Keratinocyte (primary cell): ENCODE measurements around the gene PHLDA3. TPM values are rescaled to one million over a fixed set of nuclear protein-coding genes. Genes with fewer than 3 reads are reported as not detected.

ENCODE experiments used
- DNase-seq: peaks from one replicate; pipeline ENCODE4 v3.0.0-alpha.2; 2011; ENCODE audit warnings: low read depth, missing footprints, low spot score
- FAIRE-seq: peaks from 2 replicates; lab custom pipeline; 2011; peaks lifted over from hg19 to GRCh38; lab: Jason Lieb, UNC
- H2AFZ ChIP-seq: 2 replicates; pipeline ENCODE4 v1.6.0; 2012; ENCODE audit warnings: low read length, control low read depth, inconsistent platforms; ENCODE audit not compliant: control insufficient read depth
- H3K27ac ChIP-seq: 2 replicates; pipeline ENCODE4 v1.5.1; 2011; ENCODE audit warnings: low read length; ENCODE audit not compliant: control insufficient read depth, insufficient read depth
- H3K27me3 ChIP-seq: 3 replicates; pipeline ENCODE4 v1.6.0; 2011; ENCODE audit warnings: low read length; ENCODE audit not compliant: control insufficient read depth, insufficient read depth; ENCODE audit errors: extremely low read depth
- H3K36me3 ChIP-seq, 2 experiments: 2 replicates in 1 of 2; 3 replicates in 1 of 2; pipeline ENCODE4 v1.5.1; 2011; ENCODE audit warnings: low read length in 2 of 2, mild to moderate bottlenecking in 1 of 2; ENCODE audit not compliant: control insufficient read depth in 2 of 2, insufficient read depth in 2 of 2; ENCODE audit errors: extremely low read depth in 1 of 2
- H3K4me1 ChIP-seq: 3 replicates; pipeline ENCODE4 v1.5.1; 2011; ENCODE audit warnings: low read length; ENCODE audit not compliant: control insufficient read depth, insufficient read depth; ENCODE audit errors: extremely low read depth
- H3K4me2 ChIP-seq: 3 replicates; pipeline ENCODE4 v1.6.0; 2011; ENCODE audit warnings: low read depth, low read length; ENCODE audit not compliant: control insufficient read depth, insufficient read depth; ENCODE audit errors: extremely low read depth
- H3K4me3 ChIP-seq, 3 experiments: fragments of 200-600 bp in 1 of 3; sonication (generic) in 1 of 3; 2 replicates in 2 of 3; 3 replicates in 1 of 3; pipeline ENCODE4 v1.5.1; 2011 to 2016; ENCODE audit warnings: low read length in 3 of 3, mild to moderate bottlenecking in 3 of 3, control low read depth in 2 of 3, inconsistent platforms in 1 of 3, low read depth in 1 of 3, mixed read lengths in 1 of 3, mixed run types in 1 of 3, moderate library complexity in 1 of 3; ENCODE audit not compliant: control insufficient read depth in 2 of 3, insufficient read depth in 2 of 3; ENCODE audit errors: extremely low read depth in 1 of 3
- H3K79me2 ChIP-seq: 2 replicates; pipeline ENCODE4 v1.6.0; 2012; ENCODE audit warnings: low read length; ENCODE audit not compliant: control insufficient read depth, insufficient read depth
- H3K9ac ChIP-seq: 3 replicates; pipeline ENCODE4 v1.6.0; 2011; ENCODE audit warnings: low read length; ENCODE audit not compliant: control insufficient read depth, insufficient read depth; ENCODE audit errors: extremely low read depth
- H3K9me1 ChIP-seq: 3 replicates; pipeline ENCODE4 v1.6.0; 2011; ENCODE audit warnings: low read length; ENCODE audit not compliant: control insufficient read depth, insufficient read depth; ENCODE audit errors: extremely low read depth
- H3K9me3 ChIP-seq: 2 replicates; pipeline ENCODE4 v1.5.1; 2012; ENCODE audit warnings: low read depth, low read length; ENCODE audit not compliant: control insufficient read depth
- H4K20me1 ChIP-seq: 3 replicates; pipeline ENCODE4 v1.6.0; 2011; ENCODE audit warnings: low read length; ENCODE audit not compliant: control insufficient read depth, insufficient read depth; ENCODE audit errors: extremely low read depth
- EZH2 ChIP-seq: IDR thresholded peaks from one replicate; pipeline ENCODE4 v1.6.1; 2012; ENCODE audit warnings: inconsistent platforms, mild to moderate bottlenecking, low read length, moderate library complexity
- dilution Hi-C: fragments of 300-500 bp; cut with MboI; formaldehyde crosslinking; loops from one replicate; pipeline ENCODE4 v1.7.0; 2020; ENCODE audit warnings: low sequenced_read_pairs; ENCODE audit not compliant: extremely low pct_ligation_motif_present
- polyA plus RNA-seq, 5 experiments: library from polyadenylated mRNA; depleted of rRNA in 3 of 5; stranded (reverse) in 3 of 5; stranded (forward) in 1 of 5; unstranded in 1 of 5; fragments of >200 nt; gene quantifications; 1 replicate in 1 of 5; 2 replicates in 3 of 5; 3 replicates in 1 of 5; pipeline versions ENCODE4 v1.2.1 to v1.2.3, GENCODE V29; 2011 to 2012; ENCODE audit warnings: missing spikeins in 2 of 5, low read depth in 1 of 5, low replicate concordance in 1 of 5
- TF ChIP-seq, protein P1 (sequence below), 3 experiments: IDR thresholded peaks in 1 of 3; conservative IDR thresholded peaks in 1 of 3; optimal IDR thresholded peaks in 1 of 3; 2 replicates in 2 of 3; 3 replicates in 1 of 3; pipeline versions ENCODE3 to v1.5.1; 2011; ENCODE audit warnings: low read length in 3 of 3, mild to moderate bottlenecking in 3 of 3, moderate library complexity in 2 of 3, control low read depth in 1 of 3, inconsistent platforms in 1 of 3; ENCODE audit not compliant: insufficient read depth in 2 of 3; ENCODE audit errors: extremely low read depth in 1 of 3

PHLDA3 gene
- polyA plus RNA-seq, 1 donor (not counting 4 experiments of a cell fraction or from before 2014, with no cell fraction given) = 48.2 TPM

DNA sequence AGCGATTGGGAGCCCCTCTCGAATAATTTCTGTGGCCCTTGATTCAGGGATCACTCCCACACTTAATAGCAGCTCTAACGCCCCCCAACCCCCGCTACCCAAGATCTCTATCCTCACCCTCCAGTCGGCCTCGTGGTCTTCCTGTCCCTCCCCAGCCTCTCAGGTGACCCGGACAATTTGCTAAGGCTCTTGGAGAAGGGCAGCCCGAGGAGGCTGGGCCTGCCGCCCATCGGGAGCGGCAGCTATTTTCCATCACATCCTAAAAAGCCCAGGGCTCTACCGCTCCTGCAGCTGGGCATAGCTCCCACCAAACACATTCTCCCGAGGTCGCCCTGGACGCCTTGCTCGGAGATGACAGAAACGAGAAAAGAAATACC lies 12.0 kb upstream of the PHLDA3 start:
- peak overlapping the region; percentile 9 for H2AFZ ChIP-seq
- dilution Hi-C loops = no loop called here

DNA sequence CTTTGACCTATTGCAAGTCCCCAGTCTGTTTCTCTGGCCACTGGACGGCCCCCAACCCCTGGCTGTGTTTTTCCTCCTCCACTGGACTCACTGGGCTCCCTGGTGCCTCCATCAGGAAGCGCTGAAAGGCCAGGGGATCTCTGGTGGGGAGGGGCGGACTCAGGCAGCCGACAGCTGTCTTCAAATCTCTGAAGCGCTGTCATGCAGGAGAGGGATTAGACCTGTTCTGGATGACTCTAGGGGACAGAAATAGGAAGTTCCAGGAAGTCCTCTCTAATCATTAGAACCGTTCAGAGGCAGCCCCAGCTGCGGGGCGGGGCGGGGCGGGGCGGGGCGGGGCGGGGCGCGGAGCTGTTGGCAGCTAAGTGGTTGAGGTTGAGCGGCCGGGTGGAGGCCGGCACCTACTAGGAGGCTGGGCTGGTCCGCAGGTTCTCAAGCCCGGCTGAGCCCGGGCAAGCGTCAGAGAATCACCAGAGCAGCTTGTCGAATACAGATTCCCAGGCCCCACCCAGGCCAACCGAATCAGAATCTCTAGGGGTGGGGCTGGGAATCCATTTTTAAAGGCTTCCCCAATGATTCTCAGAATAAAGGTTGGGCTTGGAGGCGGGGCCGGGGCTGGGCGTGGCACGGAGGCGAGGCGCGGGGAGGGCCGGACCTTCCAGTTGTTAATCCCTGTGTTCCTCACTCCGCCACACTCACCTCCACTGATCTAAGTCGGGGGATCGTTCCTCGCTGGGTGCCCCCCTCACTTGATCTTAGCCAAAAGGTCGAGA lies 11.4 kb upstream of the PHLDA3 start:
- dilution Hi-C loops = no loop called here
- peaks cover 8 to 13% of the 10 kb centered on the region in 2 experiments for H3K36me3 ChIP-seq
- H3K27ac ChIP-seq = peak overlapping the region; percentile 45
- FAIRE-seq = no peak
- H2AFZ ChIP-seq = no peak overlapping the region
- peaks cover 47% of the 10 kb centered on the region for H3K4me1 ChIP-seq
- TF ChIP-seq EZH2 = no peak
- TF ChIP-seq, protein P1, sequence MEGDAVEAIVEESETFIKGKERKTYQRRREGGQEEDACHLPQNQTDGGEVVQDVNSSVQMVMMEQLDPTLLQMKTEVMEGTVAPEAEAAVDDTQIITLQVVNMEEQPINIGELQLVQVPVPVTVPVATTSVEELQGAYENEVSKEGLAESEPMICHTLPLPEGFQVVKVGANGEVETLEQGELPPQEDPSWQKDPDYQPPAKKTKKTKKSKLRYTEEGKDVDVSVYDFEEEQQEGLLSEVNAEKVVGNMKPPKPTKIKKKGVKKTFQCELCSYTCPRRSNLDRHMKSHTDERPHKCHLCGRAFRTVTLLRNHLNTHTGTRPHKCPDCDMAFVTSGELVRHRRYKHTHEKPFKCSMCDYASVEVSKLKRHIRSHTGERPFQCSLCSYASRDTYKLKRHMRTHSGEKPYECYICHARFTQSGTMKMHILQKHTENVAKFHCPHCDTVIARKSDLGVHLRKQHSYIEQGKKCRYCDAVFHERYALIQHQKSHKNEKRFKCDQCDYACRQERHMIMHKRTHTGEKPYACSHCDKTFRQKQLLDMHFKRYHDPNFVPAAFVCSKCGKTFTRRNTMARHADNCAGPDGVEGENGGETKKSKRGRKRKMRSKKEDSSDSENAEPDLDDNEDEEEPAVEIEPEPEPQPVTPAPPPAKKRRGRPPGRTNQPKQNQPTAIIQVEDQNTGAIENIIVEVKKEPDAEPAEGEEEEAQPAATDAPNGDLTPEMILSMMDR (optimal IDR thresholded peaks at IDR 0.05 in 1 of 3, IDR thresholded peaks at IDR 0.05 in 1 of 3, conservative IDR thresholded peaks at IDR 0.05 in 1 of 3; ENCODE audit: extremely low read depth in 1 of 3, insufficient read depth in 2 of 3, low read length in 3 of 3) = peak in 1 of 3 experiments; percentile 9
- H4K20me1 ChIP-seq = no peaks in the 10 kb centered on the region
- no peaks in the 10 kb centered on the region for H3K27me3 ChIP-seq
- DNase-seq = peak; percentile 82
- H3K4me2 ChIP-seq = peak overlapping the region; percentile 74
- no peaks in the 10 kb centered on the region for H3K9me1 ChIP-seq
- no peaks in the 10 kb centered on the region for H3K9me3 ChIP-seq
- H3K4me3 ChIP-seq = peak overlapping the region; percentile 5 to 62 (median 22)
- H3K79me2 ChIP-seq = no peaks in the 10 kb centered on the region
- peak overlapping the region; percentile 41 for H3K9ac ChIP-seq

More for the DNA sequence above, 12.0 kb upstream of the PHLDA3 start:
- peak overlapping the region; percentile 41 for H3K9ac ChIP-seq
- no peak for DNase-seq
- H3K9me1 ChIP-seq = no peaks in the 10 kb centered on the region
- peaks cover 12 to 16% of the 10 kb centered on the region in 2 experiments for H3K36me3 ChIP-seq
- peak overlapping the region; percentile 74 for H3K4me2 ChIP-seq
- H3K4me1 ChIP-seq = peaks cover 41% of the 10 kb centered on the region
- FAIRE-seq = no peak
- H3K27ac ChIP-seq = peak overlapping the region; percentile 37
- no peaks in the 10 kb centered on the region for H3K27me3 ChIP-seq
- H4K20me1 ChIP-seq = no peaks in the 10 kb centered on the region
- peak overlapping the region; percentile 5 to 62 (median 22) for H3K4me3 ChIP-seq
- H3K9me3 ChIP-seq = no peaks in the 10 kb centered on the region
- TF ChIP-seq, protein P1 (optimal IDR thresholded peaks at IDR 0.05 in 1 of 3, IDR thresholded peaks at IDR 0.05 in 1 of 3, conservative IDR thresholded peaks at IDR 0.05 in 1 of 3; ENCODE audit: extremely low read depth in 1 of 3, insufficient read depth in 2 of 3, low read length in 3 of 3) = no peak
- peak; percentile 23 for TF ChIP-seq EZH2
- H3K79me2 ChIP-seq = no peaks in the 10 kb centered on the region
